ENCODE results near the gene SMARCA5. TPM values are rescaled to one million over a fixed set of nuclear protein-coding genes. Genes with fewer than 3 reads are reported as not detected.

Gene SMARCA5
- total and polyA plus RNA-seq, 9 of the 15 experiments (the other 6 are each of a cell fraction or from before 2014, with no cell fraction given): 21.6 to 57.8 (median 34.6) TPM

DNA sequence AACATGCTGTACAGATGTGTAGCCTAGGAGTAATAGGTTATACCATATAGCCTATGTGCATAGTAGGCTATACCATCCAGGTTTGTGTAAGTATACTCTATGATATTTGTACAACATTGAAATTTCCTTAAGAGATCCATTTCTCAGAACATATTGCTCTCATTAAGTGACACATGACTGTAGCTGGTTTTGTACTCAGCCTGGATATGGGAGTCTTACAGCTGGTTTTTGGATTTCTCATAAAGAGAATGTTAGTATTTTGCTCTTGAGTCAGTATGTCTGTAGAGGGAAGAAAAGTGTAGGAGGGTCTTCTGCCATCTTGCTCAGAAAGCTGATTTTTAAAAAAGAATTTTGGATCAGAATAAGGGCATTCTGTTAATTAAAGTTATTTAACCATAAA lies 85.3 kb downstream of the SMARCA5 start:
- no peak overlapping the region for H3K9ac ChIP-seq (ENCODE audit: insufficient read depth in 1 of 2, low read depth in 2 of 2, low read length in 2 of 2)
- POLR2A ChIA-PET: no interaction called here
- no peaks in the 10 kb centered on the region for H3K79me2 ChIP-seq (ENCODE audit: control insufficient read depth, insufficient read depth, low read length)
- no peak for ATAC-seq
- BruUV-seq (replicated peaks): no TSS peak
- FAIRE-seq: no peak
- no peaks in the 10 kb centered on the region for H3K4me1 ChIP-seq (replicated peaks in 1 of 2; ENCODE audit: control insufficient read depth in 2 of 2, insufficient read depth in 2 of 2, low read length in 2 of 2)
- no peak overlapping the region for H3K27ac ChIP-seq (ENCODE audit: extremely low read depth, low read depth, low read length)
- no peak for TF ChIP-seq ZNF324 (CRISPR knock-in tag; IDR thresholded peaks at IDR 0.05)
- TF ChIP-seq POLR2G (IDR thresholded peaks at IDR 0.05; ENCODE audit: low read depth, low read length): no peak
- TF ChIP-seq ZFP36 (IDR thresholded peaks at IDR 0.05; ENCODE audit: low read depth, low read length, partially characterized antibody): no peak
- no peak for TF ChIP-seq ZNF280A (IDR thresholded peaks at IDR 0.05; ENCODE audit: low read depth, partially characterized antibody)
- TF ChIP-seq KLF16 (IDR thresholded peaks at IDR 0.05): no peak
- TF ChIP-seq, protein P1, sequence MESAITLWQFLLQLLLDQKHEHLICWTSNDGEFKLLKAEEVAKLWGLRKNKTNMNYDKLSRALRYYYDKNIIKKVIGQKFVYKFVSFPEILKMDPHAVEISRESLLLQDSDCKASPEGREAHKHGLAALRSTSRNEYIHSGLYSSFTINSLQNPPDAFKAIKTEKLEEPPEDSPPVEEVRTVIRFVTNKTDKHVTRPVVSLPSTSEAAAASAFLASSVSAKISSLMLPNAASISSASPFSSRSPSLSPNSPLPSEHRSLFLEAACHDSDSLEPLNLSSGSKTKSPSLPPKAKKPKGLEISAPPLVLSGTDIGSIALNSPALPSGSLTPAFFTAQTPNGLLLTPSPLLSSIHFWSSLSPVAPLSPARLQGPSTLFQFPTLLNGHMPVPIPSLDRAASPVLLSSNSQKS (CRISPR knock-in tag; IDR thresholded peaks at IDR 0.05): no peak
- no peak for TF ChIP-seq ARID2 (IDR thresholded peaks at IDR 0.05)
- TF ChIP-seq ZNF232 (CRISPR knock-in tag; IDR thresholded peaks at IDR 0.05): no peak
- TF ChIP-seq RBM22 (IDR thresholded peaks at IDR 0.05; ENCODE audit: low read depth, low read length, poor library complexity, severe bottlenecking): no peak
- no peak for TF ChIP-seq POLR3A (IDR thresholded peaks at IDR 0.05; ENCODE audit: borderline replicate concordance, extremely low read depth, insufficient read depth, insufficient read length)
- no peak for TF ChIP-seq SMC3 (conservative IDR thresholded peaks at IDR 0.05; ENCODE audit: insufficient read depth, low read depth, low read length)
- TF ChIP-seq FOSL1 (tag; conservative IDR thresholded peaks at IDR 0.05): no peak
- no peak for TF ChIP-seq KLF10 (CRISPR knock-in tag; IDR thresholded peaks at IDR 0.05)
- TF ChIP-seq SIN3A (IDR thresholded peaks at IDR 0.05; ENCODE audit: borderline replicate concordance in 2 of 2, control insufficient read depth in 1 of 2, low read depth in 2 of 2, low read length in 2 of 2): no peak
- no peak for TF ChIP-seq BCL6 (CRISPR knock-in tag; IDR thresholded peaks at IDR 0.05)
- no peak for TF ChIP-seq SRSF9 (IDR thresholded peaks at IDR 0.05; ENCODE audit: borderline replicate concordance, low read depth, low read length)
- TF ChIP-seq ARID1B (IDR thresholded peaks at IDR 0.05): no peak
- no peak for TF ChIP-seq GATA2 (CRISPR knock-in tag; IDR thresholded peaks at IDR 0.05)
- intact Hi-C loops (cut with micrococcal nuclease) (no loop called here), in situ Hi-C loops (cut with MboI) (no loop called here)
- no peaks in the 10 kb centered on the region for H3K9me1 ChIP-seq (ENCODE audit: control insufficient read depth, insufficient read depth, low read length)
- no peaks in the 10 kb centered on the region for H4K20me1 ChIP-seq (replicated peaks; ENCODE audit: control insufficient read depth, insufficient read depth, low read length)
- no peaks in the 10 kb centered on the region for H3K36me3 ChIP-seq (ENCODE audit: control insufficient read depth, insufficient read depth, low read length)
- no peak overlapping the region for H3K4me3 ChIP-seq
- H3K27me3 ChIP-seq (ENCODE audit: control insufficient read depth in 2 of 2, insufficient read depth in 2 of 2, low read length in 2 of 2): no peaks in the 10 kb centered on the region; a peak in 1 of 5 replicates
- no peaks in the 10 kb centered on the region for H3K9me3 ChIP-seq (replicated peaks; ENCODE audit: control insufficient read depth, insufficient read depth, low read depth, low read length)
- no peak overlapping the region for H3K4me2 ChIP-seq (ENCODE audit: insufficient read depth, low read length)
- H2AFZ ChIP-seq (ENCODE audit: low read depth, low read length): no peak overlapping the region
- CTCF ChIA-PET (ENCODE audit: low intra/inter-chr PET ratio): no interaction called here
- no peak for DNase-seq (ENCODE audit: extremely low read depth in 1 of 4, low spot score in 3 of 4)

Measured in K562 (cell line).